Pulmonary artery endothelial cell (primary cell): ENCODE results near the gene WNT16. TPM values are rescaled to one million over a fixed set of nuclear protein-coding genes. Genes with fewer than 3 reads are reported as not detected.
"Not testable (repeated sequence)": the region's sequence is repeated elsewhere in the genome, so short reads cannot be mapped to it uniquely, and the experiment has no call there.

ENCODE experiments used
- DNase-seq: peaks from one replicate; pipeline ENCODE4 v3.0.0-alpha.2; 2011; ENCODE audit warnings: low read depth, low spot score
- total RNA-seq: library from RNA; depleted of rRNA; stranded (reverse); fragments of >200 nt; gene quantifications from 2 replicates; pipeline ENCODE4 v1.2.3, GENCODE V29; 2014

WNT16 gene, protein sequence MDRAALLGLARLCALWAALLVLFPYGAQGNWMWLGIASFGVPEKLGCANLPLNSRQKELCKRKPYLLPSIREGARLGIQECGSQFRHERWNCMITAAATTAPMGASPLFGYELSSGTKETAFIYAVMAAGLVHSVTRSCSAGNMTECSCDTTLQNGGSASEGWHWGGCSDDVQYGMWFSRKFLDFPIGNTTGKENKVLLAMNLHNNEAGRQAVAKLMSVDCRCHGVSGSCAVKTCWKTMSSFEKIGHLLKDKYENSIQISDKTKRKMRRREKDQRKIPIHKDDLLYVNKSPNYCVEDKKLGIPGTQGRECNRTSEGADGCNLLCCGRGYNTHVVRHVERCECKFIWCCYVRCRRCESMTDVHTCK
- not detected in 2 replicates for total RNA-seq

- DNase-seq, result no peak
Observed at GRCh38 chr7:121328508-121329190, at the start of gene WNT16. WNT16 (plus strand) TSS chr7:121329000; CDS start chr7:121329293, 293 bp downstream.

GRCh38 chr7:121279060-121279620, 49.7 kb upstream of the WNT16 start:
- no peak for DNase-seq

DNA sequence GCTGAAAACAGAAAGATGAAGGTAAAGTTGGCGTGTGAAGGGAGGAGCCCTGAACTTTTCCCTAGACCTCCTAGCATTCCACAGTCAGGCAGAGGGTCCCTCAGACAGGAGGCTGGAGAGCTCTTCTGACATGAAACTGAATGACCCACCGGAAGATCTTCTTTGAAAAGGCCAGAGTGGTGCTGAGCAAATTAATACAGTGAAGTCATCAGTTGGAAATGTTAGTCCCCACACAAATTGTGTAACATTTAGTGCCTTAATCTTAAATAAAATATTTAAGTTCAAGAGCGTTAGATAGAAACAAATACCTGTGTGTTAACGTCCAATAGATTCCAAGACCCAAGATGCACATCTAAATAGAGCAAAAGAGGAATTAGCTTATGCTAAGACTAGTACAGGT, 49.0 kb upstream of the WNT16 start:
- no peak for DNase-seq

- DNase-seq, result no peak
Observed at GRCh38 chr7:121280656-121281055, 48.1 kb upstream of the WNT16 start.

- DNase-seq, result no peak
Observed at GRCh38 chr7:121282129-121282528, 46.7 kb upstream of the WNT16 start.

GRCh38 chr7:121285066-121285667, 43.6 kb upstream of the WNT16 start:
- DNase-seq, result no peak

- DNase-seq, result no peak
Observed at GRCh38 chr7:121286186-121286585, 42.6 kb upstream of the WNT16 start.

- DNase-seq, result no peak
Observed at GRCh38 chr7:121286742-121287734, 41.8 kb upstream of the WNT16 start.

DNA sequence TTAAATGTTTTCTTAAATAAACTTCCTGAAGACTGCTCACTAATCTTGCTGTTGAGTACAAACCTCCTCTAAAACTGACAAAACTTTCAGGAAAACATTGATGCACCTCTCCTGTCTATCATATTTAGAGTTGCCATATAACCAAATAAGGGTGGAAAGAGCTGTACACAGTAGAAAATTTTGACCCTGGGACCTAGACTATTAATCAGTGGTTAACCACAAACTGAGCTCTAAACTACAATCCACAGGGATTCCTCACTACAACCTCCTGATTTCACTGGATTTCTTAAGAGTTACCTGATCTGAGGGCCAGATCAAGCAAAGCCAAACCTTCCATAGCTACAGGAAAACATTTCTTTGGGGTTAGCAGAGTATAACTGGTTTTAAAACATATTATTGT, 39.9 kb upstream of the WNT16 start:
- DNase-seq, result no peak

GRCh38 chr7:121289930-121290329, 38.9 kb upstream of the WNT16 start:
- not testable (repeated sequence) for DNase-seq

DNA sequence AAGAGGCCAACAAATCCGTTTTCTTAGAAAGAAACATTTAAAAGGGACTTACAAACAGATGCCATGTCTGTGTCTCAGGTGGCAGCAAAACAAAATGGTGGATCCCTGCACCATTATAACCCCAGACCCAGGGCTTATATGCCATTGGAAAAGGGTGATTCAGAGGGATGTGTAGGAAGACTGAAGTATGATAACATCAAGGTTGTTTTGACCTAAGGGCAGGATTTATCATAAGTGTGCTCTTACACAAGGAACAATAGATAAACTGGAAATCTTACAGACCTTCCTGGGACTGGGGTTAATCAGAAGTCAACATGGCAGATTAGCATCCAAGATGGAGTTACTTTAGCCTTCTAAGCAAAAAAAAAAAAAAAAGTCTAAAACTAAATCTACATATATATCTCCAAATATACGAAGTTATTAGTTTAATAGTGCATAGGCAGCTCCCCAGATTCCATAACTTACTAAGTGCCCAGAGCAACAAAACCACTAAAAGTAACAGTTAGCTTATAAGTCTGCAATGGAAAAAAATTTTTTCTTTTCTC, 34.3 kb upstream of the WNT16 start:
- no peak for DNase-seq

GRCh38 chr7:121297843-121298242, 31.0 kb upstream of the WNT16 start:
- no peak for DNase-seq

DNA sequence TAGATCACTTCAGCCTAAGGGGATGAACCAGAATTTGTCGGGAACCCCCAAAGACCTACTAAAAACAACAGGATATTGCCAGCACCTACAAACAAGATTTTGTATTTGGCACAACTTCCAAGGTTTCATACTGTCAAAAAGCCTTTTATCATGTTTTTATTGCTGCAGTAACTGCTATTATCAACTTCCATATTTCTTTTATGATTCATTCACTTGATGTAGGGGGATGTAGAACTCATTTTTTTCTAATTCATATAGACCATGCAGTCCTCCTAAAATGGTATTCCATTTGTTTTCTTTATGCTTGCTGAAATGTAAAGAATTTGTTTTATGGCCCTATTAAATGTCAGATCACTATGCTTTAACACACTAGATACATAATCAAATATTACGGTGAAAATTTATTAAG, 30.0 kb upstream of the WNT16 start:
- DNase-seq, result no peak

GRCh38 chr7:121300685-121301420, 27.9 kb upstream of the WNT16 start:
- no peak for DNase-seq

DNA sequence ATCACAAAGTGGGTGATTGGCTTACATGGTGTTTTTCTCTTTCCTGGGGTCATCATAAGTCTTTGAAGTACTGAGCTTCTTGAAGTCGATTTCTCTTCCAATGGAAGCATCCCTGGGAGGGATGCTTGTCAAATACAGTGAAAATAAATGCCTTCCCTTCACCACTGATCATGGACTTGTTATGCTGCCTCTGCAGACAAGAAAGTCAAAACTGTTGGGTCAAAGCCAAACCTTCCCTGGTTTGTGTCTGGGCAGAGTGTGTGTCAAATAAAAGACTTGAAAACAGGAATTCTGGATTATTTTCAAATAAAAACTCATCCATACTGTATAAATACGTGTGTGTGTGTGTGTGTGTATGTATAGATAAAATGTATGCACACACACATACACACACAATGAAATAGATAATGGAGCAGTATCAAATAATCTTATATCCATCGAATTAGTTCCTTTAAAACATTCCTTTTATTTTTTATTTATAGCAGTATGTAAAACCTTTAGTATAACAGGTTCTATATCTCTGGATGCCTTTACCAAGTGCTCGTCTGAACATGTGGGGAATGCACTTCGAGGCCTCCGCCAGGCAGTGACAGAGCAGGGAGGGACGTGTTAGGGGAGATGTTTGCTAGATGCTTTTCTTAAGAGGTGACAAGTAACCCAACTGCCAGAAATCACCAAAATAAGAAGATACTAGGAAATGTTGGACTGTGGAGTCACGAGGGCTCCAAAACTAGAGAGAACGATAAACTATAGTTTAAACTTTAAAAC, 27.2 kb upstream of the WNT16 start:
- DNase-seq, result no peak

DNA sequence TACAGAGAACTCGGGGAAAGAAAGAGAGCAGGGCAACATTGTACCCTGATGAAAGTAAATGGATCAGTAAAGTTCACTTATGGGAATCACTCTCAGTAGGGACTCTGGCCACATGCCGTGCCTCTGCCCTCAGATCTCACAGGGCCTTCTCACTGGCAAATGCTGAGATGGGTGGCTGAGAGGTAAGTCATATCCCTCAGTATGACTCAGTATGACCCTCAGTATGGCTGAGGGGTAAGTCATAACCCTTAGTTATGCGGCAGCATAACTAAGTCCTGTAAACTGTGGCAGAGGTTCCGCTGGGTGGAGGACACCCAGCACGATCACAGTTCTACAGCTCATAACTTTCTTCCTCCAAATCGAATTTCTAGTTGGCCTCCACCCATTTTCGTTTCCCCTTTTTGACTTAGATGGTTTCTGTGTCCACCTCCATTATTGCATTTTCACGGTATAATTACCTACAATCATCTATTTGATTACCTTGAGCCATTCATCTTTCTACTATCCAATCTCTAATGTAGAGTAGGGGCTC, 26.5 kb upstream of the WNT16 start:
- DNase-seq, result no peak

GRCh38 chr7:121303422-121304101, 25.2 kb upstream of the WNT16 start:
- no peak for DNase-seq

GRCh38 chr7:121304102-121304658, 24.6 kb upstream of the WNT16 start:
- no peak for DNase-seq
